Right lobe of liver (tissue), 4 donors: Measurements from ENCODE around the gene GRM7.

Source experiments
- POLR2A ChIP-seq: fragments of 450-650 bp; IDR thresholded peaks from one replicate; pipeline ENCODE4 v1.6.1; 2017; ENCODE audit warnings: antibody characterized with exemption, mild to moderate bottlenecking
- TF ChIP-seq, protein P1 (sequence below), 4 donors: fragments of 200-600 bp in 3 of 4; fragments of 450-650 bp in 1 of 4; IDR thresholded peaks; one replicate each; pipeline versions ENCODE4 v1.5.1 to v1.8.0; 2016 to 2022; ENCODE audit warnings: antibody characterized with exemption in 4 of 4, mild to moderate bottlenecking in 2 of 4
- donor health status: DM: no; HTN: no; CAD: no.
- donor health status: DM: no; HTN: no; CAD: no.
- donor health status: DM: no; HTN: yes; CAD: no.

DNA sequence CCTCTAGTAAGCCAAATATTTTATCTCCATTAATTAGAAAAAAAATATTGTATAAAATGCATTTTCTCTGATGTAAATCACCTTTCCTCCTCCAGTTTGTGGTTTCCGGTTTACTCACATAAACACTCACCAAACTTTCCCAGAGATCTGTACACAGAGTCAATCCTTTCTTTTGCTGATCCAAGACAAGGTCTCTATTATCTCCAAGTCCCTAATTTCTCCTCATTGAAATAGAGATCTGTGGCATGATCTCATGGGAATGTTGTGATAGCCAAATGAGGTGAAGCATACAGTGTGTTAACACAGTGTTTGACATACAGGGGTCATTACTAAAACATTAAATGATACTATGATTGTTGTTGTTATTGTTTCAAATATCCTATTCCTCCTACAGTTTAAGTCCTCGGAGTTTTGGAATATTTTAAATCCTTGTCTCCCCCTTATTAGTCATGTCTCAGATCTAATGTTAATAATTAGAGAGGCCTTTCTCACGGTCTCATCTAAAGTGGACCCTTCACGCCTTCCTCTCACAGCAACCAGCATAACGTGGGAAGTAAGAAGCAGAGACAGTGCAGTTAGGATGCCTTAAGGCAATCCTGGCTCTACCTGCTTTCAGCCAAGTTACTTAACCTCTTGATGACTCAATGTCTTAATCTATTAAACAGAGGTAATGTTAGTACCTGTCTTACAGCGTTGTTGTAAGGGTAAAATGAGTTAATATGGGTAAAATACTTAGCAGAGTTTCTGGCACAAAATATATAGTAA, 333.3 kb downstream of the GRM7 start:
- TF ChIP-seq, protein P1, sequence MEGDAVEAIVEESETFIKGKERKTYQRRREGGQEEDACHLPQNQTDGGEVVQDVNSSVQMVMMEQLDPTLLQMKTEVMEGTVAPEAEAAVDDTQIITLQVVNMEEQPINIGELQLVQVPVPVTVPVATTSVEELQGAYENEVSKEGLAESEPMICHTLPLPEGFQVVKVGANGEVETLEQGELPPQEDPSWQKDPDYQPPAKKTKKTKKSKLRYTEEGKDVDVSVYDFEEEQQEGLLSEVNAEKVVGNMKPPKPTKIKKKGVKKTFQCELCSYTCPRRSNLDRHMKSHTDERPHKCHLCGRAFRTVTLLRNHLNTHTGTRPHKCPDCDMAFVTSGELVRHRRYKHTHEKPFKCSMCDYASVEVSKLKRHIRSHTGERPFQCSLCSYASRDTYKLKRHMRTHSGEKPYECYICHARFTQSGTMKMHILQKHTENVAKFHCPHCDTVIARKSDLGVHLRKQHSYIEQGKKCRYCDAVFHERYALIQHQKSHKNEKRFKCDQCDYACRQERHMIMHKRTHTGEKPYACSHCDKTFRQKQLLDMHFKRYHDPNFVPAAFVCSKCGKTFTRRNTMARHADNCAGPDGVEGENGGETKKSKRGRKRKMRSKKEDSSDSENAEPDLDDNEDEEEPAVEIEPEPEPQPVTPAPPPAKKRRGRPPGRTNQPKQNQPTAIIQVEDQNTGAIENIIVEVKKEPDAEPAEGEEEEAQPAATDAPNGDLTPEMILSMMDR (IDR thresholded peaks at IDR 0.05), result no peak
- TF ChIP-seq POLR2A, result no peak
